WTC11 (cell line): ENCODE results near the gene HELZ.

Experiments used
- CTCF ChIP-seq: fragments of 200-600 bp; IDR thresholded peaks from 2 replicates; pipeline ENCODE4 v1.8.0; 2022; ENCODE audit warnings: antibody characterized with exemption
- FOXJ3 ChIP-seq: sonication (generic); formaldehyde crosslinking; IDR thresholded peaks from 2 replicates; pipeline ENCODE4 v1.9.0; 2021; ENCODE audit warnings: missing genetic modification reagents, mild to moderate bottlenecking, borderline replicate concordance
- GTF2I ChIP-seq: fragments of 250-450 bp; sonication (Bioruptor Pico); conservative IDR thresholded peaks from 2 replicates; pipeline ENCODE4 v1.4.0; 2021; ENCODE audit warnings: mild to moderate bottlenecking
- IRF2 ChIP-seq: sonication (generic); formaldehyde crosslinking; IDR thresholded peaks from 2 replicates; pipeline ENCODE4 v1.8.0; 2022; ENCODE audit warnings: low read depth, missing genetic modification reagents, borderline replicate concordance
- MYBL2 ChIP-seq: sonication (generic); formaldehyde crosslinking; IDR thresholded peaks from 2 replicates; pipeline ENCODE4 v1.8.1; 2023; ENCODE audit warnings: mild to moderate bottlenecking, moderate library complexity, missing genetic modification reagents
- PREB ChIP-seq: sonication (generic); formaldehyde crosslinking; IDR thresholded peaks from 2 replicates; pipeline ENCODE4 v1.8.1; 2022; ENCODE audit warnings: mild to moderate bottlenecking, missing genetic modification reagents, moderate library complexity, borderline replicate concordance
- SMAD3 ChIP-seq: sonication (generic); formaldehyde crosslinking; IDR thresholded peaks from 2 replicates; pipeline ENCODE4 v1.8.0; 2022; ENCODE audit warnings: missing genetic modification reagents, mild to moderate bottlenecking, borderline replicate concordance
- USF1 ChIP-seq: sonication (generic); formaldehyde crosslinking; IDR thresholded peaks from 2 replicates; pipeline ENCODE4 v1.8.0; 2022; ENCODE audit warnings: mild to moderate bottlenecking, missing genetic modification reagents

- no peak for TF ChIP-seq MYBL2 (CRISPR knock-in tag)
- no peak for TF ChIP-seq CTCF
- TF ChIP-seq USF1 (CRISPR knock-in tag), result no peak
- TF ChIP-seq FOXJ3, result no peak
- TF ChIP-seq IRF2 (CRISPR knock-in tag), result no peak
- TF ChIP-seq PREB (CRISPR knock-in tag), result no peak
- TF ChIP-seq GTF2I (CRISPR knock-in tag), result no peak
- no peak for TF ChIP-seq SMAD3 (CRISPR knock-in tag)
Observed at GRCh38 chr17:67258821-67259468, 13.9 kb upstream of the HELZ start.
